Adipocyte (in vitro differentiated cells): ENCODE data around the gene UBE2I.

Experiments
- DNase-seq: peaks from one replicate; pipeline ENCODE4 v3.0.0-alpha.2; 2015; ENCODE audit warnings: low read depth
- H3K27me3 ChIP-seq: replicated peaks from 2 replicates; pipeline ENCODE4 v1.7.0; 2013; ENCODE audit warnings: mild to moderate bottlenecking, low read length, moderate library complexity; ENCODE audit not compliant: control insufficient read depth, insufficient read depth
- H3K36me3 ChIP-seq: 2 replicates; pipeline ENCODE4 v1.7.0; 2013; ENCODE audit warnings: low read length, mild to moderate bottlenecking, moderate library complexity; ENCODE audit not compliant: control insufficient read depth, insufficient read depth, severe bottlenecking
- H3K4me1 ChIP-seq: 2 replicates; pipeline ENCODE4 v1.7.0; 2013; ENCODE audit warnings: mild to moderate bottlenecking, low read length, moderate library complexity; ENCODE audit not compliant: control insufficient read depth, insufficient read depth
- H3K4me3 ChIP-seq: 2 replicates; pipeline ENCODE4 v1.7.0; 2013; ENCODE audit warnings: mild to moderate bottlenecking, low read length, moderate library complexity
- H3K9ac ChIP-seq: 2 replicates; pipeline ENCODE4 v1.7.0; 2013; ENCODE audit warnings: mild to moderate bottlenecking, low read length, moderate library complexity
- H3K9me3 ChIP-seq: 2 replicates; pipeline ENCODE4 v1.7.0; 2013; ENCODE audit warnings: mild to moderate bottlenecking, low read length, moderate library complexity; ENCODE audit not compliant: control insufficient read depth

UBE2I gene

GRCh38 chr16:1363501-1364041, 54.1 kb downstream of the UBE2I start:
- peak; percentile 63 for DNase-seq
- H3K9me3 ChIP-seq: no peaks in the 10 kb centered on the region
- no peak overlapping the region for H3K9ac ChIP-seq
- H3K27me3 ChIP-seq: no peaks in the 10 kb centered on the region
- no peak overlapping the region for H3K4me3 ChIP-seq
- H3K4me1 ChIP-seq: no peaks in the 10 kb centered on the region
- peaks cover 71% of the 10 kb centered on the region for H3K36me3 ChIP-seq

DNA sequence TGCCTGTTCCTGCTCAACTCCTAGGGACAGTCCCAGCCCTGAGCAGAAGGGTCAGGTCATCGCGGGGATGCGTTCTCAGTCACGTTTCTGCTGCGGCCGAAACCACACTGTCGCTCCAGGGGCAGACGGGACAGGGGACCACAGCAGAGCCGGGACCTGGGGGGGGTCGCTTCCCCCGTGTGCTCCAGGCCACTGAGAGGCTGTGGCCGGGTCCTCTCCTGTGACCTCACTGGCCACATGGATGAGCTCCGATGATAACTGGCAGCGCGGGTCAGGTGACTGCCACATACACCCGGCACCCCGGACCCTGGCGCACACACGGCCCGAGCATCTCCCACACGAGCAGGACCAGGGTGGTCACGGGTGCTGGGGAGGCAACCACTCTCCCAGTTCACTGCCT, 55.1 kb downstream of the UBE2I start:
- no peak overlapping the region for H3K4me3 ChIP-seq
- DNase-seq: no peak
- H3K27me3 ChIP-seq: no peaks in the 10 kb centered on the region
- H3K36me3 ChIP-seq: peaks cover 67% of the 10 kb centered on the region
- no peaks in the 10 kb centered on the region for H3K9me3 ChIP-seq
- no peaks in the 10 kb centered on the region for H3K4me1 ChIP-seq
- H3K9ac ChIP-seq: no peak overlapping the region

DNA sequence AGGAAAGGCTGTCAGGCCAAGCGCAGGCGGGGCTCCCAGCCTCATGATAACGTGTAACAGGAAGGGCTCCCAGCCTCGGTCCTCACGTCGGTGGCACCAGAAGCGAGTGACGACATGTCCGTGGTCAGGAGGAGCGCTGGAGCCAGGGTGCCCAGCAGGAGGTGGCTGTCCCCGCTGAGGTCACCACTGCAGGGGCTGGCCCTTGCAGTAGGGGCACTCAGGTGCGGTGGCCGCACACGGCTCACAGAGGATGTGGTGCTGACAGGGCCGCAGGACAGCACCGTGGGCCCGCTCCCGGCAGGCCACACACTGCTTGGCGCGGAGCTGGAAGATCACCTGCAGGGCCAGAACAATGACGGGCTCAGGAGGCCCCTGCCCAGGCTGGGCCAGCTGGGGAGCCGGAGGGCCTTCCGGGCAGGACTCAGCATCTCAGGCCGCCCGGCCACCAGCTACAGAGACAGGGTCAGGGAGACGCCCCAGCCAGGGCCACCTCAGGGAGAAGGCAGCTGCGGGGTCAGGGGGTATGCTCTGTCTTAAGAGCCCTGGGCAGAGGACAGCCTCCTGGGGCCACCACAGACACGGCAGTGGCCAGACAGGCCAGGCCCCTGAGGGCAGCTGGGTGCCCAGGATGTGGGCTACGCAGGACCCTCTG, 56.8 kb downstream of the UBE2I start:
- peaks cover 56% of the 10 kb centered on the region for H3K36me3 ChIP-seq
- no peaks in the 10 kb centered on the region for H3K4me1 ChIP-seq
- DNase-seq: no peak
- H3K9me3 ChIP-seq: no peaks in the 10 kb centered on the region
- H3K9ac ChIP-seq: no peak overlapping the region
- no peaks in the 10 kb centered on the region for H3K27me3 ChIP-seq
- no peak overlapping the region for H3K4me3 ChIP-seq

DNA sequence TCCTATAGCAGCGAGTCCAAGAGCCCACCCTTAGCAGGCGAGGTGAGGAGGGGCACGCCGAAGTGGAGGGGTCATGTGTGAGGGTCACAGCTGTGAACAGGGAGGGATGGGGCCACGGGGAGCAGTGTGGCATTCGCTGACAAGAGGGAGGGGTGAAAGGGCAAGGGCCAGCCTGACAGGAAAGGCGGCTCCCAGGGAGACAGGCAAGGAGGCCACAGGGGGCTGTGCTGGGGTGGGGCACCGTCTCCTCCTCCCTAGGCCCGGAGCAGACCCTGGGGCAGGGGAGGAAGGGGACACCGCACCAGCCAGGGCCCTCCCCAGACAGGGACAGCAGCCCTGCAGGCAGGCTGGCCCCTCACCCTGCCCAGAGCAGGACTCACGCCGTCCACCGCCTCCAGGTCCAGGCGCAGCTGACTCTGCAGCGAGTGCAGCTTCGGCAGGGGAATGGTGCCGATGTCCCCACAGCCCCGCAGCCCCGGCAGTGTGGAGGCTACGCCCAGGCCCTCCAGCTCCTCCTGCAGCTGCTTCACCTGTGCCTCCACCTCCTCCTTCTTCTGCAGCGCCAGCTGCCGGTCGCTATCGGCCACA, 57.4 kb downstream of the UBE2I start:
- H3K9me3 ChIP-seq: no peaks in the 10 kb centered on the region
- H3K27me3 ChIP-seq: no peaks in the 10 kb centered on the region
- no peak for DNase-seq
- H3K4me3 ChIP-seq: no peak overlapping the region
- no peaks in the 10 kb centered on the region for H3K4me1 ChIP-seq
- peaks cover 52% of the 10 kb centered on the region for H3K36me3 ChIP-seq
- H3K9ac ChIP-seq: no peak overlapping the region

GRCh38 chr16:1367486-1368174, 58.2 kb downstream of the UBE2I start:
- H3K36me3 ChIP-seq: peaks cover 44% of the 10 kb centered on the region
- no peaks in the 10 kb centered on the region for H3K4me1 ChIP-seq
- no peak for DNase-seq
- H3K4me3 ChIP-seq: no peak overlapping the region
- H3K9ac ChIP-seq: no peak overlapping the region
- no peaks in the 10 kb centered on the region for H3K9me3 ChIP-seq
- H3K27me3 ChIP-seq: no peaks in the 10 kb centered on the region

DNA sequence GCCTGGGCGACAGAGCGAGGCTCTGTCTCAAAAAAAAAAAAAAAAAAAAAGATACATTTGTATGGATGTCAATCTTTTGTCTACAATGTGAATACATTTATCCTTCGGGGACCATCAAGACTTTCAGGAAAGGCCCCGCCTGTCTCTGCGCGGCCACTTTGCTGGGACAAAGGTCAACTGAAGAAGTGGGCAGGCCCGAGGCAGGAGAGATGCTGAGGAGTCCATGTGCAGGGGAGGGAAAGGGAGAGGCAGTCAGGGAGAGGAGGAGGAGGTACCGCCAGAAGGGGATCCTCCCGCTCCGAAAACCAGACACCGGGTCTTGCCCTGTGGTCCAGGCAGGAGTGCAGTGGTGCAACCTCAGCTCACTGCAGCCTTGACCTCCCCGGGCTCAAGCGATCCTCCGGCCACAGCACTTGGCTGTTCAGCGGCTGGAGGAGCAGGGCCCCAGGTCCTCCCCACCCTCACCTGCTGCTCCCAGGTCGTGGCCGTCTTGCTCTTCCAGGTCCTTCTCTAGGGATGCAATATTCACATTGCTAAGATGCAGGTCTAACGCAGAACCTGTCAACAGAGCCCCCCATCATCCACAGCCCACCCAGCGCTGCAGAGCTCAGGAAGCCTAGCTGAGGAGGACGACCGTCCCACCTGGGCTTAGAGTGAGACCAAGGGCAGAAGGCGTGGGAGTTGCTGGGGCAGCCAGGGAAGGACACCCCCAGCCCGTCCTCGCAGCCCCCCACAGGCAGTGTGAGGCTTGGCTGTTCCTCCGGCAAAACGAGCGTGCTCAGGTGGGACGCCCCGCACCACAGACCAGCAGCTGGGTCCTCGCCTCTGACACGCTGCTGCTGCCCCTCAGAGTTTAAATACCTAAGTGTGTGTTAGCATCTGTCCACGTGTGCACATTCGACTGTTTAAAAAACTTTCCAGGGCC, 61.9 kb downstream of the UBE2I start:
- Histone ChIP-seq H3K4me1 (no peaks in the 10 kb centered on the region), H3K27me3 (no peaks in the 10 kb centered on the region), H3K9me3 (no peaks in the 10 kb centered on the region), H3K4me3 (no peak overlapping the region), H3K9ac (no peak overlapping the region), H3K36me3 (peaks cover 18% of the 10 kb centered on the region)
- no peak for DNase-seq

GRCh38 chr16:1372292-1372950, 63.0 kb downstream of the UBE2I start:
- Histone ChIP-seq H3K36me3 (peaks cover 10% of the 10 kb centered on the region), H3K9ac (no peak overlapping the region), H3K9me3 (no peaks in the 10 kb centered on the region), H3K27me3 (no peaks in the 10 kb centered on the region), H3K4me3 (no peak overlapping the region), H3K4me1 (peaks cover under 1% of the 10 kb centered on the region)
- no peak for DNase-seq

DNA sequence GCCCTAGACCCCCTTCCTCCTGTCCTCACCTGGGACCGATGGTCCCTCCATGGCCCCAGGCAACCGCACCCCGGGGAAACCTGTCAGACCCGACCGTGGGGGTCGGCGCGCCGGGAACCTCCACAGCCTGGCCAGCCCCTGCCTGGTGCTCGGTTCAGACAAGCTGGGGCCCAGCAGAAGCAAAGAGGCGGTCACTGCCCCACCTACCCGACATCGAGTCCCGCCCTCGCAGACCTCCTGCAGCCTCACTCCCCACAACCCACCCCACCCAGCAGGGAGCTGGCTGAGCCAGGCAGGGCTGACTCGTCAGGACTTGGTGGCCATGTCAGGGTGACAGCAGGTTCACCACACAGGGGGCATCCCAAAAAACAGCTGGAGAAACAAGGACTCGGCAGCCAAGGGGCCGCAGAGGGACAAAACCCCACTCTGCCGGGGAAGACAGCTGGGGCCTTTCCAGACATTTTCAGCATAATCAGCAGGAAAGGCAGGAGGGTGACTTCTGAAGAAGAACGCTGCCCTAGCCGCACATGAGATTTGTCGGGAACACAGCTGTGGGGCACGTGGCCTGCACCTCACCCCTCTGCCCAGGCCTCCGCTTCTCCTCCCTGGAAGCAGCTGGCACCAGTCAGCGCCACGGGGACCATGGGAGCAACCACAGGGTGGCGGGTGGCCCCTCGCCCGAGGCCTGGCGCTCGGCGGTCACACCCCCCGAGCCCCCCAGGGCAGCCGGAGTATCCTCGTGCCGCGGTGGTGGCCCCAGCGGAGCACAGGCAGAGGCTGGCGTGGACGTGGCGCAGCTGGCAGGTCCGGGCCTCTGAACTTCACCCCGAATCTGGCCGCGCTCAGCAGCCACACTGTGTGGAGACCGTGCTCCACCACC, 65.2 kb downstream of the UBE2I start:
- Histone ChIP-seq H3K36me3 (peaks cover 9% of the 10 kb centered on the region), H3K4me3 (no peak overlapping the region), H3K27me3 (no peaks in the 10 kb centered on the region), H3K4me1 (peaks cover 20% of the 10 kb centered on the region), H3K9ac (no peak overlapping the region), H3K9me3 (no peaks in the 10 kb centered on the region)
- no peak for DNase-seq

- no peaks in the 10 kb centered on the region for H3K27me3 ChIP-seq
- no peak for DNase-seq
- no peak overlapping the region for H3K9ac ChIP-seq
- H3K4me3 ChIP-seq: no peak overlapping the region
- no peaks in the 10 kb centered on the region for H3K9me3 ChIP-seq
- peaks cover 22% of the 10 kb centered on the region for H3K4me1 ChIP-seq
- peaks cover 4% of the 10 kb centered on the region for H3K36me3 ChIP-seq
Observed at GRCh38 chr16:1375298-1375640, 65.8 kb downstream of the UBE2I start.
